Activated CD8-positive, alpha-beta memory T cell treated with anti-CD3 and anti-CD28 coated beads, Interleukin-2, amount 50 U/mL, for 1 hour (primary cell): ENCODE results near the gene SMAD3.

Experiments
- DNase-seq: peaks from one replicate; pipeline ENCODE4 v3.0.0-alpha.2; 2020; ENCODE audit errors: extremely low read depth

Gene SMAD3

GRCh38 chr15:67036775-67037555 is 28.4 kb upstream of the SMAD3 start:
- no peak for DNase-seq

GRCh38 chr15:67037694-67038093 is 27.7 kb upstream of the SMAD3 start:
- no peak for DNase-seq

GRCh38 chr15:67038736-67039135 is 26.7 kb upstream of the SMAD3 start:
- no peak for DNase-seq

- DNase-seq = no peak
These were observed 25.9 kb upstream of the SMAD3 start for GRCh38 chr15:67039384-67040075.

- no peak for DNase-seq
These were observed 25.1 kb upstream of the SMAD3 start for GRCh38 chr15:67040277-67040676.

- no peak for DNase-seq
These were observed 22.8 kb upstream of the SMAD3 start for GRCh38 chr15:67042551-67043142.

GRCh38 chr15:67043939-67044771 is 21.2 kb upstream of the SMAD3 start:
- DNase-seq = no peak

- no peak for DNase-seq
These were observed 18.2 kb upstream of the SMAD3 start for GRCh38 chr15:67047149-67047661.

- DNase-seq = no peak
These were observed 16.8 kb upstream of the SMAD3 start for GRCh38 chr15:67048281-67049279.

- DNase-seq = no peak
These were observed 15.9 kb upstream of the SMAD3 start for GRCh38 chr15:67049351-67050044.

GRCh38 chr15:67050062-67050461 is 15.3 kb upstream of the SMAD3 start:
- DNase-seq = no peak

GRCh38 chr15:67050522-67051087 is 14.8 kb upstream of the SMAD3 start:
- DNase-seq = no peak

- DNase-seq = no peak
These were observed 14.0 kb upstream of the SMAD3 start for GRCh38 chr15:67051088-67052045.

- DNase-seq = no peak
These were observed 10.7 kb upstream of the SMAD3 start for GRCh38 chr15:67054676-67055075.

GRCh38 chr15:67059127-67059553 is 6.3 kb upstream of the SMAD3 start:
- no peak for DNase-seq

GRCh38 chr15:67061811-67062368 is 3.5 kb upstream of the SMAD3 start:
- DNase-seq = no peak

GRCh38 chr15:67062369-67062985 is 2.9 kb upstream of the SMAD3 start:
- DNase-seq = no peak
